ENCODE data around the gene DOCK4. TPM values are rescaled to one million over a fixed set of nuclear protein-coding genes. Genes with fewer than 3 reads are reported as not detected.

DOCK4 gene
- total RNA-seq, 1 donor from 2014 or later, result 0.23 TPM

- intact Hi-C loops (cut with micrococcal nuclease), result loop anchor here (5.0 to 10.0 kb wide), 2 partner anchors 753 to 1150 kb away; no protein-coding TSS in a partner anchor
Observed at GRCh38 chr7:111744501-111745155, 461.6 kb downstream of the DOCK4 start.

GRCh38 chr7:111743244-111743847 is 462.9 kb downstream of the DOCK4 start:
- intact Hi-C loops (cut with micrococcal nuclease), result loop anchor here (5.0 to 10.0 kb wide), 2 partner anchors 754 to 1151 kb away; no protein-coding TSS in a partner anchor

GRCh38 chr7:111741811-111742240 is 464.4 kb downstream of the DOCK4 start:
- intact Hi-C loops (cut with micrococcal nuclease), result loop anchor here (1.0 to 10.0 kb wide), 3 partner anchors 755 to 1679 kb away; no protein-coding TSS in a partner anchor

- intact Hi-C loops (cut with micrococcal nuclease), result loop anchor here (1.0 to 10.0 kb wide), 3 partner anchors 756 to 1680 kb away; no protein-coding TSS in a partner anchor
Observed at GRCh38 chr7:111740942-111741341, 465.3 kb downstream of the DOCK4 start.

GRCh38 chr7:111736552-111736874 is 469.7 kb downstream of the DOCK4 start:
- intact Hi-C loops (cut with micrococcal nuclease), result loop anchor here (5.0 to 10.0 kb wide), 3 partner anchors 252 to 1142 kb away; partner anchors contain the start of gene LRRN3

- intact Hi-C loops (cut with micrococcal nuclease), result loop anchor here (2.0 to 10.0 kb wide), 4 partner anchors 251 to 1645 kb away; partner anchors contain the start of gene LRRN3
Observed at GRCh38 chr7:111735661-111736551, 470.3 kb downstream of the DOCK4 start.

GRCh38 chr7:111734954-111735660 is 471.1 kb downstream of the DOCK4 start:
- intact Hi-C loops (cut with micrococcal nuclease), result loop anchor here (2.0 to 10.0 kb wide), 4 partner anchors 250 to 1644 kb away; partner anchors contain the start of gene LRRN3

- intact Hi-C loops (cut with micrococcal nuclease), result loop anchor here (10.0 kb wide), 2 partner anchors 248 to 1138 kb away; no protein-coding TSS in a partner anchor
Observed at GRCh38 chr7:111732923-111733322, 473.3 kb downstream of the DOCK4 start.

GRCh38 chr7:111730476-111731300 is 475.5 kb downstream of the DOCK4 start:
- intact Hi-C loops (cut with micrococcal nuclease), result loop anchor here (10.0 kb wide), 2 partner anchors 246 to 1136 kb away; no protein-coding TSS in a partner anchor

GRCh38 chr7:111730057-111730456 is 476.1 kb downstream of the DOCK4 start:
- intact Hi-C loops (cut with micrococcal nuclease), result loop anchor here (10.0 kb wide), 2 partner anchors 245 to 1135 kb away; no protein-coding TSS in a partner anchor

GRCh38 chr7:111729483-111729882 is 476.7 kb downstream of the DOCK4 start:
- intact Hi-C loops (cut with micrococcal nuclease), result no loop called here

- intact Hi-C loops (cut with micrococcal nuclease), result no loop called here
Observed at GRCh38 chr7:111728635-111728995, 477.6 kb downstream of the DOCK4 start.

- intact Hi-C loops (cut with micrococcal nuclease), result no loop called here
Observed at GRCh38 chr7:111727905-111728634, 478.1 kb downstream of the DOCK4 start.

GRCh38 chr7:111718886-111719285 is 487.3 kb downstream of the DOCK4 start:
- intact Hi-C loops (cut with micrococcal nuclease), result no loop called here

GRCh38 chr7:111711426-111712065 is 494.7 kb downstream of the DOCK4 start:
- intact Hi-C loops (cut with micrococcal nuclease), result no loop called here

- intact Hi-C loops (cut with micrococcal nuclease), result no loop called here
Observed at GRCh38 chr7:111710839-111711380, 495.3 kb downstream of the DOCK4 start.

GRCh38 chr7:111708072-111708471 is 498.1 kb downstream of the DOCK4 start:
- intact Hi-C loops (cut with micrococcal nuclease), result no loop called here

GRCh38 chr7:111705807-111706206 is 500.4 kb downstream of the DOCK4 start:
- intact Hi-C loops (cut with micrococcal nuclease), result no loop called here
